Gastrocnemius medialis (tissue), 4 donors: ENCODE results near the gene SCGB1C1.
"Not testable (repeated sequence)": the region's sequence is repeated elsewhere in the genome, so short reads cannot be mapped to it uniquely, and the experiment has no call there.

Experiments
- POLR2A ChIP-seq, 2 donors: fragments of 450-650 bp; IDR thresholded peaks; one replicate each; pipeline ENCODE4 v1.6.1; 2017; ENCODE audit warnings: antibody characterized with exemption in 2 of 2, mild to moderate bottlenecking in 2 of 2, moderate library complexity in 2 of 2
- TF ChIP-seq, protein P1 (sequence below), 5 experiments: fragments of 450-650 bp in 3 of 5; fragments of 200-600 bp in 2 of 5; sonication (generic) in 2 of 5; IDR thresholded peaks in 4 of 5; conservative IDR thresholded peaks in 1 of 5; 1 replicate in 4 of 5; 2 replicates in 1 of 5; pipeline ENCODE4 v1.5.1; 2016 to 2019; ENCODE audit warnings: antibody characterized with exemption in 5 of 5, mild to moderate bottlenecking in 3 of 5, moderate library complexity in 3 of 5

DNA sequence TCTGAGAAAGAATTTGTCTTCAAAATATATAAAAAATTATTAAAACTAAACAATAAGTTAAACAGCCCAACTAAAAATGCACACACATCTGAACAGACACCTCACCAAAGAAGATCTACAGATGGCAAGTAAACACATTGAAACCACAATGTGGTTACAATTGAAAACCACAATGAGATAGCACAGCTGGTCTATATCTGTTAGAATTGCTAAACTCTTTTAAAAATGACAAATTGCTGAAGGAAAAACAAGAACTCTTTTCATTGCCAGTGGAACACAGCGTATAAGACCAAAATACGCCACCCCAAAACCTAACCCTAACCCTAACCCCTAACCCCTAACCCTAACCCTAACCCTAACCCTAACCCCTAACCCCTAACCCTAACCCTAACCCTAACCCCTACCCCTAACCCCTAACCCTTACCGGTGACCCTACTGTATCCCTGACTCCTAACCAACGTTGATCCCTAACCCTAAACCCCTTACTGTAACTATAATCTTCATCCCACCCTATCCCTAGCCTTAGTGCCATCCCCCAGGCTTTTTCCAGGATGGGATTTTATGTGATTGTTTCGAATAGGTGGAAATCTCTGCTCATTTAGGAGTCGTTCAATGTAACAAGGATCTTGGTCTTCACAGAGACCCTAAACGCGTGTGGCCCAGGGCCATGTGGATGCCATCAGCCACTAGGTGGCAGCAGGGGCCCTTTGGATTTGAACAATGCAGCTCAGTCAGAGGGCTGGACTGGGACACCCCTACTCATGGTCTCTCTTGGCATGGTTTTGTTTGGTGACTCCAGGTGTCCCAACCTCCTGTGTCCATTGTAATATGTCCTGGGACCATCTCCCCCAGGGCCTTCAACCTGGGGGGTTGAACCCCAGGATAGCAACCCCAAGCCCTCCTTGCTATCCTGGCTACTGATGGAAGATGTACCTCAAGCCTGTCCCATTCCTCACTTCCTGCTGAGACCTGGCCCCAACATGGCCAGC, 1.1 kb upstream of the SCGB1C1 start:
- not testable (repeated sequence) for TF ChIP-seq POLR2A (IDR thresholded peaks at IDR 0.05)
- TF ChIP-seq, protein P1, sequence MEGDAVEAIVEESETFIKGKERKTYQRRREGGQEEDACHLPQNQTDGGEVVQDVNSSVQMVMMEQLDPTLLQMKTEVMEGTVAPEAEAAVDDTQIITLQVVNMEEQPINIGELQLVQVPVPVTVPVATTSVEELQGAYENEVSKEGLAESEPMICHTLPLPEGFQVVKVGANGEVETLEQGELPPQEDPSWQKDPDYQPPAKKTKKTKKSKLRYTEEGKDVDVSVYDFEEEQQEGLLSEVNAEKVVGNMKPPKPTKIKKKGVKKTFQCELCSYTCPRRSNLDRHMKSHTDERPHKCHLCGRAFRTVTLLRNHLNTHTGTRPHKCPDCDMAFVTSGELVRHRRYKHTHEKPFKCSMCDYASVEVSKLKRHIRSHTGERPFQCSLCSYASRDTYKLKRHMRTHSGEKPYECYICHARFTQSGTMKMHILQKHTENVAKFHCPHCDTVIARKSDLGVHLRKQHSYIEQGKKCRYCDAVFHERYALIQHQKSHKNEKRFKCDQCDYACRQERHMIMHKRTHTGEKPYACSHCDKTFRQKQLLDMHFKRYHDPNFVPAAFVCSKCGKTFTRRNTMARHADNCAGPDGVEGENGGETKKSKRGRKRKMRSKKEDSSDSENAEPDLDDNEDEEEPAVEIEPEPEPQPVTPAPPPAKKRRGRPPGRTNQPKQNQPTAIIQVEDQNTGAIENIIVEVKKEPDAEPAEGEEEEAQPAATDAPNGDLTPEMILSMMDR (IDR thresholded peaks at IDR 0.05 in 4 of 5, conservative IDR thresholded peaks at IDR 0.05 in 1 of 5), result peak in 4 of 5 experiments; percentile 30 to 60 (median 46)
